ENCODE data around the gene ELOA. TPM values are rescaled to one million over a fixed set of nuclear protein-coding genes. Genes with fewer than 3 reads are reported as not detected.
"Not testable (repeated sequence)": the region's sequence is repeated elsewhere in the genome, so short reads cannot be mapped to it uniquely, and the experiment has no call there.

ELOA gene
- polyA plus RNA-seq, 1 donor, result 26.3 TPM

GRCh38 chr1:23793861-23794731 lies 50.8 kb downstream of the ELOA start:
- no CpG with 5 or more reads among the region's 21 CpGs for WGBS (ENCODE audit: insufficient coverage, low lambda C conversion rate)
- no peak for DNase-seq
- peaks cover 60% of the 10 kb centered on the region for H3K4me1 ChIP-seq (ENCODE audit: control insufficient read depth, insufficient read depth, low read length)
- peaks cover 54% of the 10 kb centered on the region for H3K36me3 ChIP-seq (ENCODE audit: control insufficient read depth, insufficient read depth, low read length)
- no peaks in the 10 kb centered on the region for H3K9me3 ChIP-seq (ENCODE audit: control insufficient read depth, low read depth, low read length)
- no peak overlapping the region for H3K4me3 ChIP-seq (ENCODE audit: low read length)
- H3K27me3 ChIP-seq (ENCODE audit: control insufficient read depth, insufficient read depth, low read length), result no peaks in the 10 kb centered on the region
- peak overlapping the region; percentile 26 for H3K27ac ChIP-seq (ENCODE audit: low read length)

- Histone ChIP-seq H3K36me3 (ENCODE audit: control insufficient read depth, insufficient read depth, low read length) (peaks cover 56% of the 10 kb centered on the region), H3K4me1 (ENCODE audit: control insufficient read depth, insufficient read depth, low read length) (peaks cover 67% of the 10 kb centered on the region)
- not testable (repeated sequence) for H3K27ac ChIP-seq (ENCODE audit: low read length); H3K4me3 ChIP-seq (ENCODE audit: low read length); H3K9me3 ChIP-seq (ENCODE audit: control insufficient read depth, low read depth, low read length); DNase-seq; H3K27me3 ChIP-seq (ENCODE audit: control insufficient read depth, insufficient read depth, low read length)
- no CpG with 5 or more reads among the region's 9 CpGs for WGBS (ENCODE audit: insufficient coverage, low lambda C conversion rate)
Observed at GRCh38 chr1:23794732-23795182, 51.5 kb downstream of the ELOA start.

GRCh38 chr1:23795676-23796465 lies 52.6 kb downstream of the ELOA start:
- no CpG with 5 or more reads among the region's 16 CpGs for WGBS (ENCODE audit: insufficient coverage, low lambda C conversion rate)
- no peak overlapping the region for H3K4me3 ChIP-seq (ENCODE audit: low read length)
- peaks cover 56% of the 10 kb centered on the region for H3K36me3 ChIP-seq (ENCODE audit: control insufficient read depth, insufficient read depth, low read length)
- H3K27ac ChIP-seq (ENCODE audit: low read length), result no peak overlapping the region
- H3K27me3 ChIP-seq (ENCODE audit: control insufficient read depth, insufficient read depth, low read length), result no peaks in the 10 kb centered on the region
- H3K4me1 ChIP-seq (ENCODE audit: control insufficient read depth, insufficient read depth, low read length), result peaks cover 64% of the 10 kb centered on the region
- H3K9me3 ChIP-seq (ENCODE audit: control insufficient read depth, low read depth, low read length), result no peaks in the 10 kb centered on the region
- no peak for DNase-seq

DNA sequence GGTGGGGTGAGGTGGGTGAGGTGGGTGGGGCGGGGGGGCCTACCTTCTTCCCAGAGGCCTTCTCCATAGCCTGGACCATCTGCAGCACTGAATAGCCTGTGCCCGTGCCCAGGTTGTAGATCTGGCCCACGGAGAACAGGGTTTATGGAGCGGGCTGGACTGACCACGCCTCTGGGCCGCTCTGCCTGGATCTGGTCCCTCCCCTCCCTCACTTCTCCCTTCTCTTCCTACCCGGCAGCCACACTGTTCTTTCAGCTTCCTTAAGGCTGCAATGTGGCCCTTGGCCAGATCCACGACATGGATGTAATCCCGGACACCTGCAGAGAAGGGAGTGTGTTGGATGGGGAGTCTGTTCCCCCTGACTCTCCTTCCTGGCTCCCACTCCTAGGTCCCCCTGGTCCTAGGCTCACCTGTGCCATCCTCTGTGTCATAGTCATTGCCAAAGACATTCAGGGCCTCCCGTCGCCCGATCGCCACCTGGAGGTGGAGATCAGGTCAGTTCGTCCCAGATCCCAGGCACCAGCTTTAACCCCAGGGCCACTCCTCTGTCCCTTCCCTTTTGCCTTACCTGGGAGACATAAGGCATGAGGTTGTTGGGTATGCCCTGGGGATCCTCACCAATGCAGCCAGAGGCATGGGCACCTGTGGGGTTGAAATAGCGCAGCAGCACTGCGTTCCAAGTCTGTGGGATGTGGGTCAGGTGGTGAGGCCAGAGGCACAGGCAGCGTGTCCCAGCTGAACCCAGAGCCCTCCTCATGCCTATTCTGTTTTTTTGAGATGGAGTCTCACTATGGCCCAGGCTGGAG lies 53.4 kb downstream of the ELOA start:
- no peak for DNase-seq
- H3K36me3 ChIP-seq (ENCODE audit: control insufficient read depth, insufficient read depth, low read length), result peaks cover 56% of the 10 kb centered on the region
- no peaks in the 10 kb centered on the region for H3K27me3 ChIP-seq (ENCODE audit: control insufficient read depth, insufficient read depth, low read length)
- no peak overlapping the region for H3K4me3 ChIP-seq (ENCODE audit: low read length)
- H3K9me3 ChIP-seq (ENCODE audit: control insufficient read depth, low read depth, low read length), result no peaks in the 10 kb centered on the region
- H3K27ac ChIP-seq (ENCODE audit: low read length), result no peak overlapping the region
- WGBS (ENCODE audit: insufficient coverage, low lambda C conversion rate), result no CpG with 5 or more reads among the region's 17 CpGs
- peaks cover 68% of the 10 kb centered on the region for H3K4me1 ChIP-seq (ENCODE audit: control insufficient read depth, insufficient read depth, low read length)

DNA sequence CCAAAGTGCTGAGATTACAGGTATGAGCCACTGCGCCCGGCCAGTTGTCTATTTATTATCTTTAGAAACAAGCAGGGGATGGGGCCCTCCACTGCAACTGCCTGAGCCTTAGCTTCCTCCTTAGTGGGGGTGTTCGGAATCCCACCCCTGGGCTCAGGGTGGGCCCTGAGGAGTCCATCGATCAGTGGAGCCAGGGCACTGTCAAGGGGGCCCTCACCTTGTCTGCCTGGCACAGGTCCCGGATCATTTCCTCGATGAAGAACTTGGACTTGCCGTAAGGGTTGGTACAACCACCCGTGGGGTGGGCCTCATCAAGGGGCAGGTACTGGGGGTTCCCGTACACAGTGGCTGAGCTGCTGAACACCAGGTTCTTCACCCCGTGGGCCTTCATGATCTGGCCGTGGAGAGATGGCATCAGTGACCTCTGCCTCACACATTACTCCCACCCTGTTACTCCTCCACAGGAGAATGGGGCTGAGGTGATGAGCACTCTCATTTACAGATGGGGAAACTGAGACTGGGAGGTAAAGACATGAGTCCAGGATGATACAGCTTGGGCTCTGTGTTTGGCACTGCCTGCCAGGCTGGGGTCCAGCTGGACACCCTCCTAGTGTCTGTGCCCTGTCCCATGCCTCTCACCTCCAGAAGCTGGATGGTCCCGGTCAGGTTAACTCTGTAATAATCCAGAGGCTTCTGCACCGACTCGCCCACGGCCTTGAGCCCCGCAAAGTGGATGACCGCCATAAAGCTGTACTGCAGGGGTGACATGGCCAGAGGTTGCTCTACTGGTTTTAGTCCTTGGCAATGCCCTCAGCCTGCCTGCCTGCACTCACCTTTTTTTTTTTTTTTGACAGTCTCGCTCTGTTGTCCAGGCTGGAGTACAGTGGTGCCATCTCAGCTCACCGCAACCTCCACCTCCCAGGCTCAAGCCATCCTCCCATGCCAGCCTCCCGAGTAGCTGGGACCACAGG lies 54.5 kb downstream of the ELOA start:
- Histone ChIP-seq H3K4me3 (ENCODE audit: low read length) (no peak overlapping the region), H3K27me3 (ENCODE audit: control insufficient read depth, insufficient read depth, low read length) (no peaks in the 10 kb centered on the region), H3K4me1 (ENCODE audit: control insufficient read depth, insufficient read depth, low read length) (peaks cover 66% of the 10 kb centered on the region), H3K27ac (ENCODE audit: low read length) (peak overlapping the region; percentile 100), H3K36me3 (ENCODE audit: control insufficient read depth, insufficient read depth, low read length) (peaks cover 63% of the 10 kb centered on the region), H3K9me3 (ENCODE audit: control insufficient read depth, low read depth, low read length) (no peaks in the 10 kb centered on the region)
- no peak for DNase-seq
- 80% methylated on average over 1 of the region's 20 CpGs for WGBS (ENCODE audit: insufficient coverage, low lambda C conversion rate)

- no peak for DNase-seq
- H3K27me3 ChIP-seq (ENCODE audit: control insufficient read depth, insufficient read depth, low read length), result no peaks in the 10 kb centered on the region
- H3K4me1 ChIP-seq (ENCODE audit: control insufficient read depth, insufficient read depth, low read length), result peaks cover 57% of the 10 kb centered on the region
- WGBS (ENCODE audit: insufficient coverage, low lambda C conversion rate), result no CpG with 5 or more reads among the region's 12 CpGs
- H3K27ac ChIP-seq (ENCODE audit: low read length), result peak overlapping the region; percentile 100
- no peaks in the 10 kb centered on the region for H3K9me3 ChIP-seq (ENCODE audit: control insufficient read depth, low read depth, low read length)
- H3K36me3 ChIP-seq (ENCODE audit: control insufficient read depth, insufficient read depth, low read length), result peaks cover 58% of the 10 kb centered on the region
- peak overlapping the region; percentile 98 for H3K4me3 ChIP-seq (ENCODE audit: low read length)
Observed at GRCh38 chr1:23798662-23799142, 55.4 kb downstream of the ELOA start.

GRCh38 chr1:23799255-23799569 lies 55.9 kb downstream of the ELOA start:
- Histone ChIP-seq H3K27me3 (ENCODE audit: control insufficient read depth, insufficient read depth, low read length) (no peaks in the 10 kb centered on the region), H3K27ac (ENCODE audit: low read length) (peak overlapping the region; percentile 100), H3K36me3 (ENCODE audit: control insufficient read depth, insufficient read depth, low read length) (peaks cover 58% of the 10 kb centered on the region), H3K4me3 (ENCODE audit: low read length) (peak overlapping the region; percentile 98), H3K4me1 (ENCODE audit: control insufficient read depth, insufficient read depth, low read length) (peaks cover 54% of the 10 kb centered on the region), H3K9me3 (ENCODE audit: control insufficient read depth, low read depth, low read length) (no peaks in the 10 kb centered on the region)
- WGBS (ENCODE audit: insufficient coverage, low lambda C conversion rate), result 83% methylated on average over 1 of the region's 7 CpGs
- no peak for DNase-seq

DNA sequence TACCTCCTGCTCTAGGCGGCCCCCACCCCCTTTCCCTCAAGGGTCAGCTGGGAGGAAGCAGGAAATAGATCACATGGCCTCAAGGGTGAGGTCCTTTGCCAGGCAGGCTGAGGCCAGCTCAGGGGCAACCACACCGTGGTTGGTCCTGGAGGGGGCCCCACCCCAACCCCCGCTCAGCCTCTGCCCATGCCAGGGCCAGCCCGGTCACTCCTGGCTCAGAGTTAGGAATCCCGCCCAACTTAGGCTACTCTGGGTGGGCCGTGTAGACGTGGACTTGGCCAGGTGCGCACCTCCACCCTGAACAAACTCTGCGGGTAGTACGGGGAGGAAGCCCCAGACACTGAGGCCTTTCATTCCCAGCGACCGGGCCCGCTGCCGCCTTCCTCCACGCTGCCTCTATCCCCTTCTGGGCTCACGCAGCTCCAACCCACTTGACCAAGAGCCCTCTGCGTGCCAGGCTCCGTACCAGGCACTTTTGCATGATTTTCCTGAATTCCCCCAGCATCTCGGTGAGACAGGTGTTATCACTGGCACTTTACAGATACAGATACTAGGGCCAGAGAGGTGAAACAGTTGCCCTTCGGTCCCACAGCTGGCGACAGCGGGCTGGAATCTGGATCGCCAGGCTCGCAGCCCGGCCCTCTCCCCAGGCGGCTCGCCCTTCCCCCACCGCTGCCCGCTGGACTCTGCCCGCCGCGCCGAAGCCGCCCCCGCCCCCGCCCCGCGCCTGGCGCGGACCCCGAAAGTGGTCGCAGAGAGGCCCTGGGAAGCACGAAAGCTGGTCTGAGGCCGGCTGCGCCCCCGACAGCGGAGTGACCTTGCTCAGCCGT lies 56.5 kb downstream of the ELOA start:
- Histone ChIP-seq H3K4me1 (ENCODE audit: control insufficient read depth, insufficient read depth, low read length) (peaks cover 48% of the 10 kb centered on the region), H3K27me3 (ENCODE audit: control insufficient read depth, insufficient read depth, low read length) (no peaks in the 10 kb centered on the region), H3K9me3 (ENCODE audit: control insufficient read depth, low read depth, low read length) (no peaks in the 10 kb centered on the region), H3K36me3 (ENCODE audit: control insufficient read depth, insufficient read depth, low read length) (peaks cover 56% of the 10 kb centered on the region), H3K27ac (ENCODE audit: low read length) (peak overlapping the region; percentile 100), H3K4me3 (ENCODE audit: low read length) (peak overlapping the region; percentile 98)
- peak; percentile 94 to 97 for DNase-seq
- no CpG with 5 or more reads among the region's 48 CpGs for WGBS (ENCODE audit: insufficient coverage, low lambda C conversion rate)
